ENCODE data around the gene MPC1L. TPM values are rescaled to one million over a fixed set of nuclear protein-coding genes. Genes with fewer than 3 reads are reported as not detected.
"Not testable (repeated sequence)": the region's sequence is repeated elsewhere in the genome, so short reads cannot be mapped to it uniquely, and the experiment has no call there.

MPC1L gene
- not detected for total RNA-seq

DNA sequence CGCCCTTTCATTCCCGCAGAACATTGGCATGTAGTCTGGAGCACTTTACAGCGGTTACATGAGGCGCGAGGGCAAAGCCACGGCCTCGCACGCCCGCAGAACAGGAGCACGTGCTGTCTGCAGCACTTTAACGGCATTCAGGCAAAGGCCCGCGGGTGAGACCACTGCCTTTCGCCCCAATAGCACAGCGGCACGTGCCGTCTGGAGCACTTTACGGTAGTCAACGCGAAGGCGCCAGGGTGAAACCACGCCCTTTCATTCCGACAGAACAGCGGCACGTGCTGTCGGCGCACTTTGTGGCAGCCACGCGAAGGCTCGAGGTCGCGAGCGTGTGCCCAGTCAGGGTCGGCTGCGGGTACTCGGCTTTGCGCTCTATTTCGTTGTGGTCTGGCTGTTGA lies at the start of gene MPC1L:
Gene MPC1L, plus strand, starts transcription at position 290 of the 398 bp plus-strand sequence. CDS start 138 bp downstream, outside the sequence.
- Histone ChIP-seq H3K4me3 (replicated peaks in 1 of 3) (no peak within 1 kb of the TSS), H3K27me3 (no peaks in the 10 kb centered on the region), H3K36me3 (peaks cover 0 to 4% of the 10 kb centered on the region in 2 donors), H3K4me1 (no peaks in the 10 kb centered on the region), H3K9me3 (no peaks in the 10 kb centered on the region), H3K27ac (no peak within 1 kb of the TSS)
- WGBS, 2 donors, result 88 to 97% methylated on average over 16 to 37 of the region's 38 CpGs
- DNase-seq, result no peak
- TF ChIP-seq, protein P1, sequence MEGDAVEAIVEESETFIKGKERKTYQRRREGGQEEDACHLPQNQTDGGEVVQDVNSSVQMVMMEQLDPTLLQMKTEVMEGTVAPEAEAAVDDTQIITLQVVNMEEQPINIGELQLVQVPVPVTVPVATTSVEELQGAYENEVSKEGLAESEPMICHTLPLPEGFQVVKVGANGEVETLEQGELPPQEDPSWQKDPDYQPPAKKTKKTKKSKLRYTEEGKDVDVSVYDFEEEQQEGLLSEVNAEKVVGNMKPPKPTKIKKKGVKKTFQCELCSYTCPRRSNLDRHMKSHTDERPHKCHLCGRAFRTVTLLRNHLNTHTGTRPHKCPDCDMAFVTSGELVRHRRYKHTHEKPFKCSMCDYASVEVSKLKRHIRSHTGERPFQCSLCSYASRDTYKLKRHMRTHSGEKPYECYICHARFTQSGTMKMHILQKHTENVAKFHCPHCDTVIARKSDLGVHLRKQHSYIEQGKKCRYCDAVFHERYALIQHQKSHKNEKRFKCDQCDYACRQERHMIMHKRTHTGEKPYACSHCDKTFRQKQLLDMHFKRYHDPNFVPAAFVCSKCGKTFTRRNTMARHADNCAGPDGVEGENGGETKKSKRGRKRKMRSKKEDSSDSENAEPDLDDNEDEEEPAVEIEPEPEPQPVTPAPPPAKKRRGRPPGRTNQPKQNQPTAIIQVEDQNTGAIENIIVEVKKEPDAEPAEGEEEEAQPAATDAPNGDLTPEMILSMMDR (IDR thresholded peaks at IDR 0.05), result no peak
- no peak for TF ChIP-seq POLR2A (IDR thresholded peaks at IDR 0.05)
- intact Hi-C loops (cut with DNase I), result no loop called here

- no peak for DNase-seq
- WGBS, 2 donors, result 47 to 65% methylated on average over 2 of the region's 2 CpGs
- H3K4me3 ChIP-seq (replicated peaks in 1 of 3), result no peak overlapping the region
- no peaks in the 10 kb centered on the region for H3K4me1 ChIP-seq
- H3K27me3 ChIP-seq, result no peaks in the 10 kb centered on the region
- no peak overlapping the region for H3K27ac ChIP-seq
- H3K9me3 ChIP-seq, result no peaks in the 10 kb centered on the region
- intact Hi-C loops (cut with DNase I), result no loop called here
- TF ChIP-seq, protein P1 (IDR thresholded peaks at IDR 0.05), result peak in 3 of 6 experiments; percentile 15 to 29 (median 24)
- no peak for TF ChIP-seq POLR2A (IDR thresholded peaks at IDR 0.05)
- no peaks in the 10 kb centered on the region for H3K36me3 ChIP-seq
Measured at GRCh38 chrX:40573763-40574162, 49.5 kb upstream of the MPC1L start.

GRCh38 chrX:40575411-40575810 lies 47.8 kb upstream of the MPC1L start:
- H3K27me3 ChIP-seq; H3K4me3 ChIP-seq (replicated peaks in 1 of 3); H3K9me3 ChIP-seq; H3K36me3 ChIP-seq; H3K4me1 ChIP-seq; H3K27ac ChIP-seq; intact Hi-C loops (cut with DNase I): not testable (repeated sequence)
- DNase-seq, result peak; percentile 32 to 37
- no CpG with 5 or more reads among the region's 2 CpGs for WGBS, 2 donors

DNA sequence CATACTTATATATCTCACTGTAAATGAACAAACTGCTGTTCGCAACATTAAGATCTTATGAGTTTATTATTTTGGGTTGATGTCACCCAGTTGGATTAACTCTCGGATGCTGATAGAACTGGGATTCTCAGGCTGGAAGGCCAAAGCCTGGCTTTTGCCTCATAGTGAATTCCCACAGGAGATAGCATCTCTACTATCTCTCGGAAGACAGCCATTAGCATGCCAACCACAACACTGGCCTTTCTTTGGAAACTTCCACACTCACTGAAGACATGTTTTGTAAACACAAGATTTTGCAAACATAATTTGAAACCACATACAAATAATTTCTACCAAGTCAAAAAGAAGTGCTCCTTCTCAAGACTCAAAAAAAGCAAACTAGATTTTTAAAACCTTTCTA lies 46.9 kb upstream of the MPC1L start:
- Histone ChIP-seq H3K27me3 (no peaks in the 10 kb centered on the region), H3K9me3 (no peaks in the 10 kb centered on the region), H3K36me3 (no peaks in the 10 kb centered on the region), H3K27ac (no peak overlapping the region), H3K4me1 (no peaks in the 10 kb centered on the region), H3K4me3 (replicated peaks in 1 of 3) (no peak overlapping the region)
- 91 to 96% methylated on average over 3 of the region's 3 CpGs for WGBS, 2 donors
- DNase-seq, result no peak
- intact Hi-C loops (cut with DNase I), result no loop called here
- no peak for TF ChIP-seq POLR2A (IDR thresholded peaks at IDR 0.05)
- TF ChIP-seq, protein P1 (IDR thresholded peaks at IDR 0.05), result no peak

DNA sequence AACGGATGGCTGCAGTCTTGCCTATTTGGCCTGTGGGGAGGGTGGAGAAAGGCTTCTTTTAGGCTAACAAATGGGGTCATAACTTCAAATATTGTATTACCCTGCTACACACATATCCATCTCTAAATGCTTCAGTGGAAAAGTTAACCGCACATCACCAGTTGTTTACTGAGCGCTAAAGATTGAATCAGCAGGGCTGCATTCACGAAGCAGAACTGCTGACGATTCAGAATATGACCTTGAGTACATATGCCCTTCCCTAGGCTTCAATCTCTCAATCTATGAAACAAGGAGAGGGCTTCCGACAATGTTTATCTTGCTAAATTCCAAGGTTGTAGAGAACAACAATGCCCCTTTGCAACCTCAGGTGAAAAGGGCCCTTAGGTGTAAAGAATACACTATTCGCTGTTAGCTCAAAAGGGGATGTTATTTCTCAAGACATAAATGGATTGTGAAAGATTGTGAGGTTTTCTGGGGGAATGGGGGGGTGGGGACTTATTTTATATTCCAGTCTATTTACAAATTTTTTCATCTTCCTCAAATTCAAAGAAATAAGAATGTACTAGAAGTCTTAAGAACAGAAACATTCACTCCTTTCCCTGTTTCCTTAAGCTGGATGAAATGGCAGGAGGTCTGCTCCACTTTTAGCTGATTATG lies 45.1 kb upstream of the MPC1L start:
- Histone ChIP-seq H3K4me3 (replicated peaks in 1 of 3) (no peak overlapping the region), H3K27ac (peak overlapping the region; percentile 22 to 61 (median 24)), H3K36me3 (no peaks in the 10 kb centered on the region), H3K4me1 (peaks cover 0 to 7% of the 10 kb centered on the region in 2 donors), H3K9me3 (no peaks in the 10 kb centered on the region), H3K27me3 (no peaks in the 10 kb centered on the region)
- TF ChIP-seq, protein P1 (IDR thresholded peaks at IDR 0.05), result no peak
- intact Hi-C loops (cut with DNase I), result no loop called here
- DNase-seq, result no peak
- 42 to 51% methylated on average over 6 to 7 of the region's 7 CpGs for WGBS, 2 donors
